Tibial nerve (tissue), 4 donors: Measurements from ENCODE around the gene HAUS3. TPM values are rescaled to one million over a fixed set of nuclear protein-coding genes. Genes with fewer than 3 reads are reported as not detected.
"Not testable (repeated sequence)": the region's sequence is repeated elsewhere in the genome, so short reads cannot be mapped to it uniquely, and the experiment has no call there.

Experiments
- DNase-seq, 2 donors: peaks; one replicate each; pipeline ENCODE4 v3.0.0-alpha.2; 2019; ENCODE audit warnings: low spot score in 2 of 2
- H3K27ac ChIP-seq, 4 donors: fragments of 200-600 bp; sonication (generic) in 3 of 4; one replicate each; pipeline ENCODE4 v1.5.1; 2017 to 2019; ENCODE audit warnings: mild to moderate bottlenecking in 1 of 4
- H3K27me3 ChIP-seq, 2 donors: fragments of 200-600 bp; sonication (generic) in 1 of 2; one replicate each; pipeline versions ENCODE4 v1.5.1 to v1.6.0; 2017 to 2019
- H3K36me3 ChIP-seq, 3 donors: fragments of 200-600 bp; sonication (generic); one replicate each; pipeline ENCODE4 v1.5.1; 2018 to 2019
- H3K4me1 ChIP-seq, 4 donors: fragments of 200-600 bp; sonication (generic) in 3 of 4; one replicate each; pipeline ENCODE4 v1.5.1; 2017 to 2019
- H3K4me3 ChIP-seq, 4 donors: fragments of 200-600 bp; sonication (generic) in 3 of 4; one replicate each; pipeline ENCODE4 v1.5.1; 2017 to 2019; ENCODE audit warnings: mild to moderate bottlenecking in 1 of 4, moderate library complexity in 1 of 4
- H3K9me3 ChIP-seq, 4 donors: fragments of 200-600 bp; sonication (generic) in 3 of 4; one replicate each; pipeline ENCODE4 v1.5.1; 2017 to 2019
- EP300 ChIP-seq, 2 donors: sonication (generic); formaldehyde crosslinking; IDR thresholded peaks; one replicate each; pipeline ENCODE4 v1.6.1; 2017; ENCODE audit warnings: antibody characterized with exemption in 2 of 2, mild to moderate bottlenecking in 1 of 2
- POLR2A ChIP-seq, 2 donors: fragments of 450-650 bp; IDR thresholded peaks; one replicate each; pipeline ENCODE4 v1.6.1; 2017; ENCODE audit warnings: antibody characterized with exemption in 2 of 2, mild to moderate bottlenecking in 2 of 2, moderate library complexity in 2 of 2
- WGBS, 2 donors: methylation state at CpG; one replicate each; pipeline ENCODE4 v1.1.5; 2018; 5-methylcytosine and 5-hydroxymethylcytosine counted together
- total RNA-seq, 4 donors: library from RNA; depleted of rRNA; stranded (reverse); fragments of >200 nt; gene quantifications; one replicate each; pipeline ENCODE4 v1.1.0, GENCODE V29; 2016
- TF ChIP-seq, protein P1 (sequence below), 5 experiments: fragments of 200-600 bp in 3 of 5; fragments of 450-650 bp in 2 of 5; sonication (generic) in 3 of 5; IDR thresholded peaks; one replicate each; pipeline ENCODE4 v1.5.1; 2016 to 2019; ENCODE audit warnings: antibody characterized with exemption in 5 of 5, mild to moderate bottlenecking in 3 of 5, moderate library complexity in 2 of 5

The HAUS3 gene
- total RNA-seq, 4 donors from 2014 or later, result 9.6 to 20.1 (median 17.5) TPM

DNA sequence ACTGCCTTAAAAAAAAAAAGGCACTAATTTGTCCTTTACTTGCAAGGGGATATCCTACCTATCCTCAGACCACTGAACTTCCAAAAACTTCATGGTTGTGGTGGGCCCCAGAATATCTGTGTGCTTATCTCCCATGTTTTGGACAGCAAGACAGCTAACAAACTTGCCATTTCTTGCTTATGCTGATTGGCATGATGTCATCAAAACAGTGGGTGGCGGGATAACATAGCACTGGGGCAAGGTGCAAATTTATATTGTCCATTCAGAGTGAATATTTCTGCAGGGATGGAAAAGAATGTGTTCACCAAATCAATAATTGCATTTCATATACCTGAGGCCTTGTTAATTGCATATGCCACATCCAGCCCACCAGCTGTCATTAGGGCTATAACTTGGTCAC is 23.5 kb downstream of the HAUS3 start:
- 71 to 83% methylated on average over 1 of the region's 1 CpG for WGBS, 2 donors

DNA sequence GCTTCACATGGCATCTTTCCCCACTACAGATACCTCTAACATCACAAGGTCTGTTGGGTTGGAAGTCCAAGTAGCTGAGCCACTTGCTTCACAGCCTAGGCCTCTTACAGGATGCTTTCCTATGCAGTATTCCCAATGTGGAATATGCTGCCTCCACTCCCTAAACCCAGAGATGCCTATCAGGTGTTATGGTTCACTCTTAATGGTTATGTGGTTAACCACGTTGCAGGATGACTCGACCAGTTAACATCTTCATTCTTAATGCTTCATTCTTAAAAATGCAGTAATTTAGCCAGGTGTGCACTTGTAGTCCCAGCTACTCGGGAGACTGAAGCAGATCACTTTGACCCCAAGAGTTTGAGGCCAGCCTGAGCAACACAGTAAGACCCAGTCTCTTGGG is 24.2 kb downstream of the HAUS3 start:
- no peak for DNase-seq
- TF ChIP-seq EP300 (IDR thresholded peaks at IDR 0.05) (no peak), POLR2A (IDR thresholded peaks at IDR 0.05) (no peak)
- TF ChIP-seq, protein P1, sequence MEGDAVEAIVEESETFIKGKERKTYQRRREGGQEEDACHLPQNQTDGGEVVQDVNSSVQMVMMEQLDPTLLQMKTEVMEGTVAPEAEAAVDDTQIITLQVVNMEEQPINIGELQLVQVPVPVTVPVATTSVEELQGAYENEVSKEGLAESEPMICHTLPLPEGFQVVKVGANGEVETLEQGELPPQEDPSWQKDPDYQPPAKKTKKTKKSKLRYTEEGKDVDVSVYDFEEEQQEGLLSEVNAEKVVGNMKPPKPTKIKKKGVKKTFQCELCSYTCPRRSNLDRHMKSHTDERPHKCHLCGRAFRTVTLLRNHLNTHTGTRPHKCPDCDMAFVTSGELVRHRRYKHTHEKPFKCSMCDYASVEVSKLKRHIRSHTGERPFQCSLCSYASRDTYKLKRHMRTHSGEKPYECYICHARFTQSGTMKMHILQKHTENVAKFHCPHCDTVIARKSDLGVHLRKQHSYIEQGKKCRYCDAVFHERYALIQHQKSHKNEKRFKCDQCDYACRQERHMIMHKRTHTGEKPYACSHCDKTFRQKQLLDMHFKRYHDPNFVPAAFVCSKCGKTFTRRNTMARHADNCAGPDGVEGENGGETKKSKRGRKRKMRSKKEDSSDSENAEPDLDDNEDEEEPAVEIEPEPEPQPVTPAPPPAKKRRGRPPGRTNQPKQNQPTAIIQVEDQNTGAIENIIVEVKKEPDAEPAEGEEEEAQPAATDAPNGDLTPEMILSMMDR (IDR thresholded peaks at IDR 0.05), result no peak
- Histone ChIP-seq H3K9me3 (no peaks in the 10 kb centered on the region), H3K27ac (no peak overlapping the region), H3K4me3 (no peak overlapping the region), H3K4me1 (peaks cover 0 to 8% (median 0%) of the 10 kb centered on the region in 4 donors), H3K36me3 (peaks cover 0 to 13% (median 0%) of the 10 kb centered on the region in 3 donors), H3K27me3 (no peaks in the 10 kb centered on the region)
- 62 to 66% methylated on average over 3 of the region's 3 CpGs for WGBS, 2 donors

More for the DNA sequence above, 23.5 kb downstream of the HAUS3 start:
- H3K27me3 ChIP-seq, result no peaks in the 10 kb centered on the region
- H3K36me3 ChIP-seq, result peaks cover 0 to 20% (median 0%) of the 10 kb centered on the region in 3 donors
- H3K4me1 ChIP-seq, result peaks cover 0 to 8% (median 0%) of the 10 kb centered on the region in 4 donors
- no peak for TF ChIP-seq POLR2A (IDR thresholded peaks at IDR 0.05)
- no peak for TF ChIP-seq EP300 (IDR thresholded peaks at IDR 0.05)
- TF ChIP-seq, protein P1 (IDR thresholded peaks at IDR 0.05), result no peak
- DNase-seq, result no peak
- H3K27ac ChIP-seq, result no peak overlapping the region
- no peak overlapping the region for H3K4me3 ChIP-seq
- no peaks in the 10 kb centered on the region for H3K9me3 ChIP-seq

DNA sequence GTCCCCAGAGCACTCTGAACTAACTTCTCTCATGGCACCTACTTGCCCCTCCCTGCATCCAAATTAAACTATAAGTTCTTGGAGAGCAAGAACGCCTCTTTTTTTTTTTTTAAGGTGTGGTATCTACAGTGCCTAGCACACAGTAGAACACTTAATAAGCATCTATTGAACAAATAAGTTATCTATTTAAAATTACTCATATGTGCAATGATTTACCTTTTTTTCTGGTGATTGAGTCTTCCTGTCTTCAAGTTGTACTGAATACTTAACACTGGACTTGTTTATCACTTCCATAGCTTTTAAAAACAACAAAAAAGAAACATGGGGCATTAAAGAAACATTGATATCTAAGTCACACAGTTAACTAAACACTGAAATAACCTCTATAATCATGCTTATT is 29.1 kb downstream of the HAUS3 start:
- H3K27me3 ChIP-seq, result no peaks in the 10 kb centered on the region
- H3K9me3 ChIP-seq, result no peaks in the 10 kb centered on the region
- H3K27ac ChIP-seq, result no peak overlapping the region
- no peak overlapping the region for H3K4me3 ChIP-seq
- no peak for TF ChIP-seq POLR2A (IDR thresholded peaks at IDR 0.05)
- TF ChIP-seq, protein P1 (IDR thresholded peaks at IDR 0.05), result no peak
- TF ChIP-seq EP300 (IDR thresholded peaks at IDR 0.05), result no peak
- 82% methylated on average over 1 of the region's 1 CpG for WGBS, 2 donors
- DNase-seq, result no peak
- H3K36me3 ChIP-seq, result peaks cover 0 to 10% (median 0%) of the 10 kb centered on the region in 3 donors
- H3K4me1 ChIP-seq, result no peaks in the 10 kb centered on the region

DNA sequence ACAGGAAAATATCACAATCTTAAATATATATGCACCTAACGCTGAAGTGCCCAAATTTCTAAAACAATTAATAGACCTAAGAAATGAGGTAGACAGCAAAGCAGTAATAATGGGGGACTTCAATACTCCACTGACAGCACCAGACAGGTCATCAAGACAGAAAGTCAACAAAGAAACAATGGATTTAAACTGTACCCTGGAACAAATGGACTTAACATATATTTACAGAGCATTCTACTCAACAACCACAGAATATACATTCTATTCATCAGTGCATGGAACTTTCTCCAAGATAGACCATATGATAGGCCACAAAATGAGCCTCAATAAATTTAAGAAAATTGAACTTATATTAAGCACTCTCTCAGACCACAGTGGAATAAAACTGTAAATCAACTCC is 39.1 kb downstream of the HAUS3 start:
- DNase-seq, H3K9me3 ChIP-seq, H3K4me1 ChIP-seq, H3K27me3 ChIP-seq, H3K27ac ChIP-seq, H3K4me3 ChIP-seq: not testable (repeated sequence)
- WGBS, 2 donors, result 95 to 96% methylated on average over 1 of the region's 1 CpG
- H3K36me3 ChIP-seq, result peaks cover 0 to 11% (median 0%) of the 10 kb centered on the region in 3 donors

DNA sequence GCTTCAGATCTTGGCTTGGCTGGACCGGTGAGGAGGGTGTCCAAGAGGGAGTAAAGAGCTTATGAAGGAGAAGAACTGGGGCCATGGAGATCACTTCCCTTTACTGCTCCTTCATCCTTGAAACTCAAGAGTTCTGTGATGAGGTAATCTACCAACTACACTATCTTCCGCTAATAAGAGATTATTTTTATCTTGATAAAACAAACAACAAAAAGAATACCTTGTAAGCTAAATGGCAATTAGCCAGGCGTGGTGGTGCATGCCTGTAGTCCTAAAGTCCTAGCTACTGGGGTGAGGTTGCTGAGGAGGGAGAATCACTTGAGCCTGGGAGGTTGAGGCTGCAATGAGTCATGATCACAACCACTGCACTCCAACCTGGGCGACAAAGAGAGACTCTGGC is 47.4 kb downstream of the HAUS3 start:
- Histone ChIP-seq H3K9me3 (no peaks in the 10 kb centered on the region), H3K27me3 (no peaks in the 10 kb centered on the region), H3K4me3 (no peak overlapping the region), H3K36me3 (peaks cover 0 to 39% (median 0%) of the 10 kb centered on the region in 3 donors), H3K27ac (no peak overlapping the region), H3K4me1 (no peaks in the 10 kb centered on the region)
- no peak for TF ChIP-seq EP300 (IDR thresholded peaks at IDR 0.05)
- no peak for TF ChIP-seq POLR2A (IDR thresholded peaks at IDR 0.05)
- TF ChIP-seq, protein P1 (IDR thresholded peaks at IDR 0.05), result no peak
- DNase-seq, result no peak
- WGBS, 2 donors, result 88% methylated on average over 4 of the region's 4 CpGs

DNA sequence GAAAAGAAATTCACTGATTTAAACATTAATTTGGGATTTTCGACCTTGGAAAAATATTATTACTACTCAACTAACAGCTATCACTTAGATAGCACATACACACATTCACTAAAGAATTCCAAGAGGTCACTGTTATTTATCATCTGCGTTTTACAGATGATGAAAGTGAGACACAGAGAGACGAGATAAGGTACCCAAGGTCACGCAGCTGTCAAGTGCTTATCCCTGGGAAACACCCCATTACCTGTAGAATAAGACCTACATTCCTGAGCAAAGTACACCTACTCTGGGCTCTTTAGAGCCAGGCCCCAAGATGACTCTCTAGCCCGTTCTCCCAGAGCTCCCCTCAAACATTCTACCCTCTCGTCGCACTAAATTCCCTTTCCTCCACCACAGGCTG is 48.6 kb downstream of the HAUS3 start:
- TF ChIP-seq POLR2A (IDR thresholded peaks at IDR 0.05), result no peak
- TF ChIP-seq EP300 (IDR thresholded peaks at IDR 0.05), result no peak
- TF ChIP-seq, protein P1 (IDR thresholded peaks at IDR 0.05), result no peak
- no peaks in the 10 kb centered on the region for H3K9me3 ChIP-seq
- DNase-seq, result no peak
- H3K27ac ChIP-seq, result no peak overlapping the region
- no peak overlapping the region for H3K4me3 ChIP-seq
- no peaks in the 10 kb centered on the region for H3K4me1 ChIP-seq
- no peaks in the 10 kb centered on the region for H3K27me3 ChIP-seq
- H3K36me3 ChIP-seq, result peaks cover 0 to 36% (median 0%) of the 10 kb centered on the region in 3 donors
- 80 to 82% methylated on average over 7 of the region's 7 CpGs for WGBS, 2 donors
